Nephron (organoid): Measurements from ENCODE around the gene PNPO.
A peak's percentile ranks its signal among the peaks of the same experiment; 100 is the strongest.

Experiments used
- H3K27ac Mint-ChIP-seq, 3 experiments: 2 replicates each; pipeline ENCODE4 v1.8.0; 2020; ENCODE audit warnings: mixed read lengths in 3 of 3, mild to moderate bottlenecking in 2 of 3, moderate library complexity in 1 of 3
- H3K27me3 Mint-ChIP-seq: 2 replicates; pipeline ENCODE4 v1.8.0; 2021; ENCODE audit warnings: low read depth, mild to moderate bottlenecking, moderate library complexity, mixed read lengths
- H3K36me3 Mint-ChIP-seq: 2 replicates; pipeline ENCODE4 v1.8.0; 2020; ENCODE audit warnings: low read depth, mixed read lengths
- H3K4me1 Mint-ChIP-seq: 2 replicates; pipeline ENCODE4 v1.8.0; 2020; ENCODE audit warnings: mixed read lengths
- H3K4me3 Mint-ChIP-seq, 3 experiments: 2 replicates each; pipeline ENCODE4 v1.8.0; 2020; ENCODE audit warnings: mild to moderate bottlenecking in 3 of 3, mixed read lengths in 3 of 3, moderate library complexity in 2 of 3
- H3K9me3 Mint-ChIP-seq: 2 replicates; pipeline ENCODE4 v1.8.0; 2020; ENCODE audit warnings: mixed read lengths
- CTCF ChIP-seq, 3 experiments: fragments of 200-600 bp; sonication (generic); IDR thresholded peaks; one replicate each; pipeline ENCODE4 v1.5.0; 2021; ENCODE audit warnings: antibody characterized with exemption in 3 of 3; ENCODE audit not compliant: unreplicated experiment in 3 of 3

Gene PNPO

GRCh38 chr17:47896672-47897490 lies 44.5 kb upstream of the PNPO start:
- no peaks in the 10 kb centered on the region for H3K36me3 Mint-ChIP-seq
- H3K4me1 Mint-ChIP-seq: peaks cover 32% of the 10 kb centered on the region
- H3K27me3 Mint-ChIP-seq: no peaks in the 10 kb centered on the region
- peak overlapping the region; percentile 86 to 95 (median 91) for H3K27ac Mint-ChIP-seq
- no peaks in the 10 kb centered on the region for H3K9me3 Mint-ChIP-seq
- peak overlapping the region; percentile 89 to 91 (median 90) for H3K4me3 Mint-ChIP-seq
- TF ChIP-seq CTCF (IDR thresholded peaks at IDR 0.05; ENCODE audit: unreplicated experiment in 3 of 3): no peak

DNA sequence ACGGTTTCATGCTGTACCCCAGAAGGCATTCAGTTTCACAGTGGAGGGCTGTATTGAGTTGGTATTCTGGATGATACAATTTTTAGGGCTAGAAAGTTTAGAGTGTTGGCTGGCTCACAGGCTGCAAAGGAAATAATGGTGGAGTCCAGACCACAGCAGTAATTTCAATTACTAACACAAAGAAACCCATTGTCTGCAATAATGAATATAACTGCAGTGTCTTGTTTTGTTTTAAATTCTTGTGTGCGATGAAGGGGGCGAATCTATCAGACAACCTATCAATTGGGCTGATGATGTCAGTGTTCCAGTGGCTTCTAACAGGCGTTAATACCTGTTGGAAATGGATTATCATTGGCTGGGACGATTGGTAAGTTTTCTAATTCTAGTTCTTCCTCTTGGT lies 43.8 kb upstream of the PNPO start:
- H3K27me3 Mint-ChIP-seq: no peaks in the 10 kb centered on the region
- H3K36me3 Mint-ChIP-seq: peaks cover 6% of the 10 kb centered on the region
- TF ChIP-seq CTCF (IDR thresholded peaks at IDR 0.05; ENCODE audit: unreplicated experiment in 3 of 3): no peak
- peaks cover 39% of the 10 kb centered on the region for H3K4me1 Mint-ChIP-seq
- H3K9me3 Mint-ChIP-seq: no peaks in the 10 kb centered on the region
- H3K4me3 Mint-ChIP-seq: peak overlapping the region; percentile 89 to 91 (median 90)
- peak overlapping the region; percentile 86 to 95 (median 91) for H3K27ac Mint-ChIP-seq

DNA sequence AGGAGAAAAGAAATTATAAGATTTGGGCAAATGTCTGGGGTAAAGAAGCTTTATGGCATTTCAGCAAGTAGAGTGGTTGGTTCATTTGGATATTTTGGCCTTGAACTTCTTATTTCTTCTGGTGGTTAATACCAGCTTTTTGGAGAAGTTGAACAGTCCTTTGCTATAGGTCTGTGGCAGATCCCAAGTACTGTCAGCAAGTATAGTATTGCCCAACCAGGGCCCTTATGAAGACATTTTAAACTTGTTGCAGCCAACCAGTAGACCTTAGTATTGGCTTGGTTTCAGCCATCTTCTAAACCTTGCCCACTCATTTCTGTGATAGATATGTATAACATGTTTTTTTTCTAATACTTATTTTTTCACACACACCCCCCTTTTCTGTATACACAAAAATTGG lies 43.1 kb upstream of the PNPO start:
- H3K9me3 Mint-ChIP-seq: no peaks in the 10 kb centered on the region
- peaks cover 10% of the 10 kb centered on the region for H3K36me3 Mint-ChIP-seq
- no peak for TF ChIP-seq CTCF (IDR thresholded peaks at IDR 0.05; ENCODE audit: unreplicated experiment in 3 of 3)
- H3K27me3 Mint-ChIP-seq: no peaks in the 10 kb centered on the region
- H3K27ac Mint-ChIP-seq: peak overlapping the region in 1 of 3 experiments; percentile 86
- H3K4me1 Mint-ChIP-seq: peaks cover 44% of the 10 kb centered on the region
- peak overlapping the region; percentile 45 to 91 (median 47) for H3K4me3 Mint-ChIP-seq

- H3K9me3 Mint-ChIP-seq: no peaks in the 10 kb centered on the region
- H3K4me1 Mint-ChIP-seq: peaks cover 45% of the 10 kb centered on the region
- H3K36me3 Mint-ChIP-seq: peaks cover 11% of the 10 kb centered on the region
- peak overlapping the region in 1 of 3 experiments; percentile 41 for H3K4me3 Mint-ChIP-seq
- peak overlapping the region in 2 of 3 experiments; percentile 25 to 31 for H3K27ac Mint-ChIP-seq
- TF ChIP-seq CTCF (IDR thresholded peaks at IDR 0.05; ENCODE audit: unreplicated experiment in 3 of 3): no peak
- no peaks in the 10 kb centered on the region for H3K27me3 Mint-ChIP-seq
These were observed 41.7 kb upstream of the PNPO start for GRCh38 chr17:47899643-47900042.

DNA sequence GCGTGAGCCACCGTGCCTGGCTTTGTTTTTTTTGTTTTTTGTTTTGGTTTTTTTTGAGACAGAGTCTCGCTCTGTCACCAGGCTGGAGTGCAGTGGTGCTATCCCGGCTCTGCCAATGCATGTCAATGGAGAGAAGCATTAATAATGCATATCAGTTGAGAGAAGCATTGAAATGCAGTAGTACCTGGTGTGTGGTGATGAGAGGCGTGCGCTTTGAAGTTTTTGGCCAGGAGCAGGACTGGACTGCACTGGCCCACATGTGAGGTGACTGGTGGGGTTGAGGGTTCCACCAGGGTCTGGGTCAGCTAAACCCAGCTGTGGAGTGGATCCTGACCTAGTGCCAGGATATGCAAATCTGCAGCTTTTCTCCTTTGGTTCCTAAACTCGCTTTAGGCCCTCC lies 39.9 kb upstream of the PNPO start:
- Mint-ChIP-seq H3K36me3 (peaks cover 11% of the 10 kb centered on the region), H3K4me3 (no peak overlapping the region), H3K27ac (peak overlapping the region in 1 of 3 experiments; percentile 7), H3K9me3 (no peaks in the 10 kb centered on the region), H3K27me3 (no peaks in the 10 kb centered on the region), H3K4me1 (peaks cover 59% of the 10 kb centered on the region)
- no peak for TF ChIP-seq CTCF (IDR thresholded peaks at IDR 0.05; ENCODE audit: unreplicated experiment in 3 of 3)
